H1 (cell line): ENCODE measurements around the gene CBFA2T2. TPM values are rescaled to one million over a fixed set of nuclear protein-coding genes. Genes with fewer than 3 reads are reported as not detected.
A peak's percentile ranks its signal among the peaks of the same experiment; 100 is the strongest.

Source experiments
- CTCF ChIA-PET: fragments of 300-600 bp; sonication (Branson Sonifier 250); formaldehyde crosslinking; loops from one replicate; lab custom pipeline; 2021; ENCODE audit not compliant: partially characterized antibody; lab: Charles Lee
- POLR2A ChIA-PET: fragments of 300-600 bp; sonication (Branson Sonifier 250); formaldehyde crosslinking; loops from one replicate; lab custom pipeline; 2021; ENCODE audit warnings: inconsistent platforms; ENCODE audit not compliant: partially characterized antibody; lab: Charles Lee
- DNase-seq, 2 experiments: peaks; one replicate each; pipeline versions ENCODE4 v3.0.0 to v3.0.0-alpha.2; 2010 to 2022; ENCODE audit warnings: low spot score in 2 of 2, low read depth in 1 of 2, mixed read lengths in 1 of 2
- FAIRE-seq: peaks from 2 replicates; lab custom pipeline; 2011; peaks lifted over from hg19 to GRCh38; lab: Jason Lieb, UNC
- H2AFZ ChIP-seq: 2 replicates; pipeline ENCODE4 v1.8.1; 2012; ENCODE audit warnings: low read length, inconsistent platforms
- H2AK5ac ChIP-seq: 2 replicates; pipeline ENCODE4 v1.6.1; 2013; ENCODE audit warnings: low read depth, low read length
- H2BK120ac ChIP-seq: replicated peaks from 2 replicates; pipeline ENCODE3; 2013; ENCODE audit warnings: low read depth, low read length, inconsistent platforms
- H2BK12ac ChIP-seq: 2 replicates; pipeline ENCODE4 v1.6.1; 2013; ENCODE audit warnings: low read depth, low read length
- H2BK15ac ChIP-seq: 2 replicates; pipeline ENCODE4 v1.6.1; 2013; ENCODE audit warnings: low read length
- H2BK20ac ChIP-seq: 2 replicates; pipeline ENCODE4 v1.6.1; 2013; ENCODE audit warnings: low read length
- H2BK5ac ChIP-seq: 2 replicates; pipeline ENCODE4 v1.6.1; 2013; ENCODE audit warnings: low read depth, low read length
- H3K14ac ChIP-seq: 2 replicates; pipeline ENCODE4 v1.6.1; 2013; ENCODE audit warnings: inconsistent platforms; ENCODE audit not compliant: insufficient read length
- H3K18ac ChIP-seq: 2 replicates; pipeline ENCODE4 v1.6.1; 2013; ENCODE audit warnings: low read length; ENCODE audit errors: extremely low read depth
- H3K23ac ChIP-seq: 2 replicates; pipeline ENCODE4 v1.6.1; 2013; ENCODE audit warnings: inconsistent platforms; ENCODE audit not compliant: insufficient read length
- H3K23me2 ChIP-seq: 2 replicates; pipeline ENCODE4 v1.6.1; 2013; ENCODE audit warnings: low read depth, low read length
- H3K27ac ChIP-seq: 2 replicates; pipeline ENCODE4 v1.6.1; 2011; ENCODE audit warnings: low read depth, low read length, inconsistent platforms
- H3K27me3 ChIP-seq, 4 experiments: replicated peaks in 1 of 4; 1 replicate in 1 of 4; 2 replicates in 3 of 4; pipeline versions ENCODE4 v1.6.1 to v1.8.1; 2011 to 2013; ENCODE audit warnings: low read length in 3 of 4, mild to moderate bottlenecking in 3 of 4, inconsistent platforms in 2 of 4, mixed read lengths in 2 of 4, moderate library complexity in 1 of 4; ENCODE audit not compliant: control insufficient read depth in 3 of 4, insufficient read depth in 3 of 4; ENCODE audit errors: extremely low read depth in 1 of 4
- H3K36me3 ChIP-seq, 4 experiments: 2 replicates each; pipeline versions ENCODE4 v1.6.1 to v1.8.1; 2011 to 2013; ENCODE audit warnings: mild to moderate bottlenecking in 4 of 4, low read length in 3 of 4, moderate library complexity in 2 of 4, control low read depth in 1 of 4, inconsistent platforms in 1 of 4; ENCODE audit not compliant: insufficient read depth in 4 of 4, control insufficient read depth in 2 of 4
- H3K4ac ChIP-seq: replicated peaks from 2 replicates; pipeline ENCODE3; 2013; ENCODE audit warnings: low read length, low read depth, mixed read lengths, inconsistent platforms; ENCODE audit not compliant: insufficient read length
- H3K4me1 ChIP-seq, 4 experiments: replicated peaks in 1 of 4; 1 replicate in 1 of 4; 2 replicates in 3 of 4; pipeline versions ENCODE4 v1.6.1 to v1.8.1; 2011 to 2013; ENCODE audit warnings: low read length in 3 of 4, inconsistent platforms in 2 of 4, mixed read lengths in 1 of 4; ENCODE audit not compliant: insufficient read depth in 4 of 4, control insufficient read depth in 3 of 4
- H3K4me2 ChIP-seq, 2 experiments: 2 replicates each; pipeline versions ENCODE4 v1.6.1 to v1.8.1; 2011 to 2013; ENCODE audit warnings: low read depth in 2 of 2, low read length in 2 of 2, control low read depth in 1 of 2, inconsistent platforms in 1 of 2, mild to moderate bottlenecking in 1 of 2; ENCODE audit not compliant: insufficient read depth in 1 of 2
- H3K4me3 ChIP-seq, 4 experiments: fragments of 200-600, 300-600 bp in 1 of 4; sonication (generic), shearing (Covaris generic), sonication (Bioruptor Twin) in 1 of 4; 2 replicates each; pipeline versions ENCODE4 v1.5.1 to v1.8.1; 2011 to 2016; ENCODE audit warnings: low read length in 4 of 4, low read depth in 3 of 4, control low read depth in 2 of 4, inconsistent platforms in 2 of 4, mild to moderate bottlenecking in 2 of 4, mixed read lengths in 1 of 4, moderate library complexity in 1 of 4; ENCODE audit not compliant: insufficient read depth in 2 of 4; ENCODE audit errors: extremely low read depth in 1 of 4
- H3K56ac ChIP-seq: replicated peaks from 2 replicates; pipeline ENCODE3; 2013; ENCODE audit warnings: low read depth, mild to moderate bottlenecking, mixed read lengths, low read length, inconsistent platforms; ENCODE audit not compliant: insufficient read length
- H3K79me1 ChIP-seq: 2 replicates; pipeline ENCODE4 v1.6.1; 2013; ENCODE audit warnings: low read depth, low read length, control low read depth
- H3K79me2 ChIP-seq, 2 experiments: 2 replicates each; pipeline versions ENCODE4 v1.6.1 to v1.8.1; 2012 to 2013; ENCODE audit warnings: low read length in 2 of 2, mild to moderate bottlenecking in 2 of 2, inconsistent platforms in 1 of 2; ENCODE audit not compliant: insufficient read depth in 2 of 2, control insufficient read depth in 1 of 2
- H3K9ac ChIP-seq, 4 experiments: replicated peaks in 1 of 4; 1 replicate in 1 of 4; 2 replicates in 3 of 4; pipeline versions ENCODE4 v1.6.1 to v1.8.1; 2011 to 2013; ENCODE audit warnings: low read depth in 3 of 4, low read length in 3 of 4, control low read depth in 2 of 4, mild to moderate bottlenecking in 2 of 4, moderate library complexity in 2 of 4, inconsistent platforms in 1 of 4; ENCODE audit errors: extremely low read depth in 1 of 4
- H3K9me3 ChIP-seq, 2 experiments: 2 replicates each; pipeline versions ENCODE4 v1.6.1 to v1.8.1; 2012 to 2013; ENCODE audit warnings: mild to moderate bottlenecking in 2 of 2, moderate library complexity in 2 of 2, control low read depth in 1 of 2, inconsistent platforms in 1 of 2, low read depth in 1 of 2, low read length in 1 of 2, mixed read lengths in 1 of 2; ENCODE audit not compliant: insufficient read depth in 2 of 2
- H4K20me1 ChIP-seq, 2 experiments: replicated peaks in 1 of 2; 2 replicates each; pipeline versions ENCODE3 to v1.8.1; 2011 to 2013; ENCODE audit warnings: inconsistent platforms in 2 of 2, low read length in 2 of 2, mild to moderate bottlenecking in 1 of 2; ENCODE audit not compliant: insufficient read depth in 2 of 2, control insufficient read depth in 1 of 2
- H4K5ac ChIP-seq: 2 replicates; pipeline ENCODE4 v1.6.1; 2013; ENCODE audit warnings: low read length, low read depth, mixed read lengths, inconsistent platforms; ENCODE audit not compliant: insufficient read length
- H4K8ac ChIP-seq: 2 replicates; pipeline ENCODE4 v1.8.0; 2013; ENCODE audit warnings: mild to moderate bottlenecking, moderate library complexity, low read length, inconsistent platforms; ENCODE audit not compliant: insufficient read depth; ENCODE audit errors: extremely low read depth
- H4K91ac ChIP-seq: replicated peaks from 2 replicates; pipeline ENCODE3; 2013; ENCODE audit warnings: low read length, mixed read lengths, inconsistent platforms; ENCODE audit not compliant: insufficient read length
- EGR1 ChIP-seq: IDR thresholded peaks from 2 replicates; pipeline ENCODE4 v1.6.1; 2011; ENCODE audit warnings: low read depth, low read length, borderline replicate concordance
- WGBS, 2 experiments: shearing (Covaris generic) in 1 of 2; methylation state at CpG; one replicate each; pipeline versions ENCODE4 v1.1.6 to v1.1.7; 2013 to 2015; ENCODE audit warnings: low lambda C conversion rate in 2 of 2, mixed read lengths in 2 of 2, inconsistent platforms in 1 of 2, low coverage in 1 of 2, missing lambda C conversion rate in 1 of 2; ENCODE audit not compliant: insufficient replicate concordance in 2 of 2, insufficient coverage in 1 of 2, insufficient read length in 1 of 2; ENCODE audit errors: extremely low coverage in 1 of 2, missing lambda C conversion rate in 1 of 2; 5-methylcytosine and 5-hydroxymethylcytosine counted together
- polyA plus RNA-seq, 7 experiments: library from polyadenylated mRNA; depleted of rRNA in 3 of 7; stranded (reverse) in 5 of 7; unstranded in 2 of 7; fragments of >200 nt in 5 of 7; fragments of 200-250 nt in 2 of 7; gene quantifications; 1 replicate in 5 of 7; 2 replicates in 1 of 7; 4 replicates in 1 of 7; pipeline versions ENCODE4 v1.2.1 to v1.2.3, GENCODE V29; 2011 to 2013; ENCODE audit warnings: missing spikeins in 2 of 7, mixed read lengths in 2 of 7
- total RNA-seq: library from RNA; stranded (reverse); fragmentation: NEBNext Ultra II Directional; extraction: Animal tissue kit (Norgen Biotek cat#: 25700); gene quantifications from 2 replicates; pipeline ENCODE4 v1.2.1, GENCODE V29; 2021
- TF ChIP-seq, protein P1 (sequence below): IDR thresholded peaks from 2 replicates; pipeline ENCODE4 v1.6.1; 2012; ENCODE audit warnings: inconsistent platforms

The CBFA2T2 gene
- total and polyA plus RNA-seq, 2 of the 8 experiments (the other 6 are each of a cell fraction or from before 2014, with no cell fraction given): 11.6 to 12.9 TPM

DNA sequence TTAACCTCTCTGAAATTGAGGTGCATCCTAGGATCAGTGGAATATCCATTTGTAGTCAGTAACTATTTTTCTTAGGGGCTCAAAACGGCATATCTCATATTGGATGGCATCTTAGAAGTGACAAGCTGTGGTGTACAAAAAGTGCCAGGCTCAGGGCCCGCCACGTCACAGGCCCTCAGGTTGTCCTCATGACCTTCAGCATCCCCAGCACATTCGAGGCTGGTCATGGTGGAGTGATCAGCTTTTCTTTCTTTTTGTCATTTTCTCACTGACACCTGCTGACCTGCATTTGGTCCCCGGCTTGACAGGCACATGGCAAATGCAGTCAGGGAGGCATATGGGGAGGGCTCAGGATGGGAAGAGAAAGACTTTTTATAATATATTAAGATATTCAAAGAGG is 203.4 kb downstream of the CBFA2T2 start:
- no peak for DNase-seq
- no peak overlapping the region for H3K14ac ChIP-seq
- H4K20me1 ChIP-seq: no peaks in the 10 kb centered on the region
- H4K5ac ChIP-seq: no peak overlapping the region
- H3K79me1 ChIP-seq: no peaks in the 10 kb centered on the region
- TF ChIP-seq EGR1: no peak
- TF ChIP-seq, protein P1, sequence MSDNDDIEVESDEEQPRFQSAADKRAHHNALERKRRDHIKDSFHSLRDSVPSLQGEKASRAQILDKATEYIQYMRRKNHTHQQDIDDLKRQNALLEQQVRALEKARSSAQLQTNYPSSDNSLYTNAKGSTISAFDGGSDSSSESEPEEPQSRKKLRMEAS: 0 out of 2 replicates have a peak, but pooled peaks have one; percentile 10
- CTCF ChIA-PET: interaction anchor here (1.1 to 1.9 kb wide), 4 partner anchors 9 to 32 kb away, joined by 3 to 6 read pairs (median 6); no protein-coding TSS in a partner anchor
- no peak overlapping the region for H3K4me3 ChIP-seq
- H3K27me3 ChIP-seq: peaks cover 0 to 6% (median 2%) of the 10 kb centered on the region in 4 experiments; a peak in 4 of 7 replicates
- H3K4me2 ChIP-seq: no peak overlapping the region
- no peak overlapping the region for H2AK5ac ChIP-seq
- H2AFZ ChIP-seq: no peak overlapping the region
- H3K27ac ChIP-seq: no peak overlapping the region
- H2BK5ac ChIP-seq: no peak overlapping the region
- FAIRE-seq: no peak
- 84% methylated on average over 5 of the region's 5 CpGs; no CpG with 5 or more reads in 1 of the 2 experiments for WGBS, 2 experiments
- H4K8ac ChIP-seq: no peak overlapping the region
- POLR2A ChIA-PET: interaction anchor here (0.6 to 2.6 kb wide), 8 partner anchors 8 to 38 kb away, joined by 3 to 10 read pairs (median 4); partner anchors contain the start of genes PXMP4 and ZNF341
- H3K4me1 ChIP-seq: peaks cover 0 to 16% (median 9%) of the 10 kb centered on the region in 4 experiments; a peak in 6 of 7 replicates
- H2BK20ac ChIP-seq: no peak overlapping the region
- H2BK12ac ChIP-seq: 0 out of 2 replicates have a peak overlapping the region, but pooled peaks have one; percentile 39
- H3K79me2 ChIP-seq: no peaks in the 10 kb centered on the region
- H3K56ac ChIP-seq: no peak overlapping the region
- peaks cover 0 to under 1% of the 10 kb centered on the region in 2 experiments; a peak in 1 of 4 replicates for H3K9me3 ChIP-seq
- no peak overlapping the region for H3K23ac ChIP-seq
- H4K91ac ChIP-seq: no peak overlapping the region
- no peak overlapping the region for H3K18ac ChIP-seq
- H3K23me2 ChIP-seq: no peaks in the 10 kb centered on the region
- H3K36me3 ChIP-seq: no peaks in the 10 kb centered on the region
- peak overlapping the region; percentile 51 for H3K4ac ChIP-seq
- H3K9ac ChIP-seq: no peak overlapping the region
- no peak overlapping the region for H2BK15ac ChIP-seq
- H2BK120ac ChIP-seq: no peak overlapping the region
